DND-41 (cell line): Measurements from ENCODE around the gene CCNO.

ENCODE experiments used
- ATAC-seq: fragments of 200-7000 bp; cut with Tn5 transposase; 3 replicates; pipeline ENCODE4 v1.9.1; 2021; ENCODE audit warnings: low read depth; ENCODE audit not compliant: insufficient read depth
- DNase-seq: peaks from one replicate; pipeline ENCODE4 v3.0.0-alpha.2; 2020
- H2AFZ ChIP-seq: 2 replicates; pipeline ENCODE4 v1.6.0; 2012; ENCODE audit warnings: low read depth, low read length
- H3K27ac ChIP-seq: 2 replicates; pipeline ENCODE4 v1.5.1; 2012; ENCODE audit warnings: low read length, inconsistent platforms
- H3K27me3 ChIP-seq: fragments of 200-600 bp; sonication (generic); 2 replicates; pipeline ENCODE4 v1.6.0; 2012; ENCODE audit warnings: low read length, mild to moderate bottlenecking, inconsistent platforms; ENCODE audit not compliant: insufficient read depth, poor library complexity
- H3K36me3 ChIP-seq: 2 replicates; pipeline ENCODE4 v1.5.1; 2012; ENCODE audit warnings: low read length, inconsistent platforms; ENCODE audit not compliant: insufficient read depth
- H3K4me1 ChIP-seq: 2 replicates; pipeline ENCODE4 v1.5.1; 2012; ENCODE audit warnings: mild to moderate bottlenecking, low read length; ENCODE audit not compliant: insufficient read depth
- H3K4me2 ChIP-seq: 2 replicates; pipeline ENCODE4 v1.6.0; 2012; ENCODE audit warnings: mild to moderate bottlenecking, moderate library complexity, low read length, inconsistent platforms; ENCODE audit not compliant: insufficient read depth
- H3K4me3 ChIP-seq, 2 experiments: fragments of 200-600 bp in 1 of 2; shearing (Covaris generic) in 1 of 2; 2 replicates each; pipeline ENCODE4 v1.5.1; 2012 to 2016; ENCODE audit warnings: inconsistent platforms in 2 of 2, low read length in 2 of 2, mild to moderate bottlenecking in 2 of 2, low read depth in 1 of 2, moderate library complexity in 1 of 2
- H3K79me2 ChIP-seq: 2 replicates; pipeline ENCODE4 v1.6.0; 2012; ENCODE audit warnings: low read length, inconsistent platforms; ENCODE audit not compliant: insufficient read depth
- H3K9ac ChIP-seq: 2 replicates; pipeline ENCODE4 v1.6.0; 2012; ENCODE audit warnings: low read depth, mild to moderate bottlenecking, inconsistent platforms, low read length, moderate library complexity
- H3K9me3 ChIP-seq: 2 replicates; pipeline ENCODE4 v1.5.1; 2012; ENCODE audit warnings: low read length, moderate library complexity, mild to moderate bottlenecking, inconsistent platforms; ENCODE audit not compliant: insufficient read depth, severe bottlenecking
- H4K20me1 ChIP-seq: 2 replicates; pipeline ENCODE4 v1.6.0; 2012; ENCODE audit warnings: low read length; ENCODE audit not compliant: insufficient read depth
- EZH2 ChIP-seq: IDR thresholded peaks from 3 replicates; pipeline ENCODE4 v1.6.1; 2012; ENCODE audit warnings: borderline replicate concordance, low read depth, mild to moderate bottlenecking, moderate library complexity, low read length, inconsistent platforms; ENCODE audit not compliant: severe bottlenecking
- TF ChIP-seq, protein P1 (sequence below): IDR thresholded peaks from 2 replicates; pipeline ENCODE4 v1.5.1; 2012; ENCODE audit warnings: borderline replicate concordance, low read length, moderate library complexity, mild to moderate bottlenecking; ENCODE audit not compliant: poor library complexity, severe bottlenecking; ENCODE audit errors: extremely low read depth

The CCNO gene

DNA sequence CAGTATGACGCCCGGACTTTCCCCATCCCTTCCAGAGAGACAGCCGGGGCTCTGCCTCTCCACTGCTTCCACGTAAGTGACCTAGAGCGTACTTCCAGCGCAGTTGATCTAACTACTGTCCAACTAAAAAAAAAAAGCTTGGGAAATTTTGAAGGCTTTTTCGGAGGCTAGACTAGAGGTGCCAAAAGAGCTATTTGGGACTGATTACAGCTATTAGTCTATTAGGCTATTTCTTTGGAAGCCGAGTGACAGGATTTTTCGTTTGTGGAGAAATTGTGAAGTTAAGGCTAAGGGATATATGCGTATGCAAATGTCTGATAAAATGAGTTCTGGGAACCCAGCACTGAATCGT is 1.5 kb downstream of the CCNO start:
- H4K20me1 ChIP-seq: peaks cover 6% of the 10 kb centered on the region
- no peaks in the 10 kb centered on the region for H3K36me3 ChIP-seq
- ATAC-seq (no peak), DNase-seq (no peak)
- no peak for TF ChIP-seq EZH2
- TF ChIP-seq, protein P1, sequence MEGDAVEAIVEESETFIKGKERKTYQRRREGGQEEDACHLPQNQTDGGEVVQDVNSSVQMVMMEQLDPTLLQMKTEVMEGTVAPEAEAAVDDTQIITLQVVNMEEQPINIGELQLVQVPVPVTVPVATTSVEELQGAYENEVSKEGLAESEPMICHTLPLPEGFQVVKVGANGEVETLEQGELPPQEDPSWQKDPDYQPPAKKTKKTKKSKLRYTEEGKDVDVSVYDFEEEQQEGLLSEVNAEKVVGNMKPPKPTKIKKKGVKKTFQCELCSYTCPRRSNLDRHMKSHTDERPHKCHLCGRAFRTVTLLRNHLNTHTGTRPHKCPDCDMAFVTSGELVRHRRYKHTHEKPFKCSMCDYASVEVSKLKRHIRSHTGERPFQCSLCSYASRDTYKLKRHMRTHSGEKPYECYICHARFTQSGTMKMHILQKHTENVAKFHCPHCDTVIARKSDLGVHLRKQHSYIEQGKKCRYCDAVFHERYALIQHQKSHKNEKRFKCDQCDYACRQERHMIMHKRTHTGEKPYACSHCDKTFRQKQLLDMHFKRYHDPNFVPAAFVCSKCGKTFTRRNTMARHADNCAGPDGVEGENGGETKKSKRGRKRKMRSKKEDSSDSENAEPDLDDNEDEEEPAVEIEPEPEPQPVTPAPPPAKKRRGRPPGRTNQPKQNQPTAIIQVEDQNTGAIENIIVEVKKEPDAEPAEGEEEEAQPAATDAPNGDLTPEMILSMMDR: no peak
- peaks cover 17% of the 10 kb centered on the region for H3K4me1 ChIP-seq
- H2AFZ ChIP-seq: no peak overlapping the region
- H3K4me2 ChIP-seq: no peak overlapping the region
- H3K9me3 ChIP-seq: no peaks in the 10 kb centered on the region
- H3K9ac ChIP-seq: no peak overlapping the region
- H3K4me3 ChIP-seq: no peak overlapping the region
- H3K79me2 ChIP-seq: no peaks in the 10 kb centered on the region
- H3K27me3 ChIP-seq: peaks cover 56% of the 10 kb centered on the region
- H3K27ac ChIP-seq: no peak overlapping the region

DNA sequence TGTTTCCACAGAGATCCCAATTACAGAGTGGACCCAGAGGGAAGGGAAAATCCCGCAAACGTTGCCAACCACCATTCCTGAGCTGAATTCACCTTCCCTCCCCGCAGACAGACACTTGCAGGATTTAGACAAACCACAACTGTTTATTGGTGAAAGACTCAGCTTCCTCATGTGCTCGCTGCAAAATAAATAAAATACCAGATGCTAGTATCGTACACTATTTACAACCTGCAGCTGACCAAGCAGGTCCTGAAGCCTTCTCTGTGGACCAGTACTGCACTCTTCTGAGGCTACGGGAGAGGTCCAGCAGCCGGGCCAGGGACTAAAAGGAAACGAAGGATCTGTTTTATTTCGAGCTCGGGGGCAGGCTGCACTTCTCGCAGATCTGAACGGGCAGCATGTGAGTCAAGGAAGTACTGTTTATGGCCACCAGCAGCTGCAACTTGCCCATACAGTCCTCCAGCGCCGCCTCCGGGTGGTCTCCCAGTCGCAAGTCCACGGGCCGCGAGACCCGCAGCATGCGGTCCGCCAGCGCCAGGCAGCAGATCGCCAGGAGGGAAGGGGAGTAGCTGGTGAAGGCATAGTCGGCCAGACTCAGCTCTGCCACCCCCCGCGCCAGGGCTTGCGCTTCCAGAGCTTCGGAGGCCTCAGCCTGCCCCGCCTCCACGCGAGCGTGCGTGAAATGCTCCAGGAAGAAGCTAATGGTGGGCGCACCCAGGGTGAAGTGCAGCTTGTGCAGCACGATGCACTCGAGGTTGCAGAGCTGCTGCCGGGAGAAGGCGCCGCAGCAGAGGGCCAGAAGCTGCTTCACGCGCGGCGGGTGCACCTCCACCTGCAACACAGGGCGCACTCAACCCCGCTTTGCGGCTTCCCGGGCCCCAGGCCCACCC is 2.1 kb downstream of the CCNO start:
- Histone ChIP-seq H4K20me1 (peaks cover 6% of the 10 kb centered on the region), H3K36me3 (no peaks in the 10 kb centered on the region), H3K4me3 (no peak overlapping the region), H3K4me2 (no peak overlapping the region), H2AFZ (no peak overlapping the region), H3K4me1 (peaks cover 22% of the 10 kb centered on the region), H3K9ac (no peak overlapping the region), H3K79me2 (no peaks in the 10 kb centered on the region), H3K27me3 (peaks cover 62% of the 10 kb centered on the region), H3K27ac (no peak overlapping the region), H3K9me3 (no peaks in the 10 kb centered on the region)
- ATAC-seq (no peak), DNase-seq (no peak)
- TF ChIP-seq, protein P1: no peak
- no peak for TF ChIP-seq EZH2

DNA sequence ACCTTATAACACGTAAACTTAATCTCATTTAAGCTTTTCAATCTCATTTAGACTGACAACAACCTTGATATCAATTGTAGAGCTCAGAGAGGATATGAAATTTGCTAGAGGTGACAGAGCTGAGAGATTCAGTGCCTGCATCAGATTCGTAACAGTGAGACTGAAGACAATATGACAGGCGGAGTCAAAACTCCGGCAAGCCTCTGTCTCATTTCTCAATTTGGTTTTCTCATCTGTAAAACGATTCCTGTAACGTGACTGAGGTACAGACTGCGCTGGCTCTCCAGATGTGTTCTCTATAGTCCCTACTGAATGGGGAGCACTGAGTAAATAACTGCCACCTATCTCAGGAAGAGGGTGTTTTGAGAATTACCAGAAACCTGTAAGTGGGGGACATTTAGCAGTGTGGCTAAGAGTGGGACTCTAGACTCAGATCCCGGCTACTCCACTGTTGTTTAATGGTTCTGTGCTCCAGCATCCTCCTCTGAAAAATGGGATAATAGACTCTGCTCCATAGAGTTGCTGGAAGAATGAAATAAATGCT is 3.2 kb downstream of the CCNO start:
- TF ChIP-seq EZH2: no peak
- TF ChIP-seq, protein P1: no peak
- no peaks in the 10 kb centered on the region for H3K79me2 ChIP-seq
- no peak overlapping the region for H3K27ac ChIP-seq
- no peaks in the 10 kb centered on the region for H3K9me3 ChIP-seq
- H3K4me1 ChIP-seq: peaks cover 23% of the 10 kb centered on the region
- no peaks in the 10 kb centered on the region for H3K36me3 ChIP-seq
- H4K20me1 ChIP-seq: peaks cover 6% of the 10 kb centered on the region
- DNase-seq (no peak), ATAC-seq (no peak)
- H3K27me3 ChIP-seq: peaks cover 70% of the 10 kb centered on the region
- H3K4me2 ChIP-seq: no peak overlapping the region
- no peak overlapping the region for H2AFZ ChIP-seq
- no peak overlapping the region for H3K9ac ChIP-seq
- no peak overlapping the region for H3K4me3 ChIP-seq
